ENCODE measurements around the gene MSX1.
"Not testable (repeated sequence)": the region's sequence is repeated elsewhere in the genome, so short reads cannot be mapped to it uniquely, and the experiment has no call there.

MSX1 gene

DNA sequence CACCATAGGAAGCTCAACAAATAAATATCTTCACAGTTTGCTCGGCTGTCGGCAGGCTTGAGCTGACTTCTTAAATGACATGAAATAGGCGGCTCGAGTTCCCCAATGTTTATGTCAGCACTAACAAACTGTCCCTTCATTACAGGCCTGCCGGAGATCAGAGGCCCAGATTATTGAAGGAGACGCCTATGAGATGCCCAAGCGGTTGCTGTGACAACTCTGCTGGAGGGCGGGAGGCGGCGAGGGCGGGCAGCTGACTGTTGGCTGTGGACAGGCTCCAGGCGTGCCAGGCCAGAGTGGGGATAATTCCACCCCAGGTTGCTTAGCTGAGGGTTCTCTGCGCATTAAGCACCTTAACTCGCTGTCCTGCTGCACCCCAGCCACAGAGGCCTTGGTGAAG, 39.2 kb upstream of the MSX1 start:
- in situ Hi-C loops (cut with HindIII; ENCODE audit: low sequenced_read_pairs) = no loop called here
- no peak for DNase-seq (ENCODE audit: low read depth, low spot score)
- H3K4me3 ChIP-seq (ENCODE audit: low read depth, low read length) = no peak overlapping the region
- TF ChIP-seq, protein P1, sequence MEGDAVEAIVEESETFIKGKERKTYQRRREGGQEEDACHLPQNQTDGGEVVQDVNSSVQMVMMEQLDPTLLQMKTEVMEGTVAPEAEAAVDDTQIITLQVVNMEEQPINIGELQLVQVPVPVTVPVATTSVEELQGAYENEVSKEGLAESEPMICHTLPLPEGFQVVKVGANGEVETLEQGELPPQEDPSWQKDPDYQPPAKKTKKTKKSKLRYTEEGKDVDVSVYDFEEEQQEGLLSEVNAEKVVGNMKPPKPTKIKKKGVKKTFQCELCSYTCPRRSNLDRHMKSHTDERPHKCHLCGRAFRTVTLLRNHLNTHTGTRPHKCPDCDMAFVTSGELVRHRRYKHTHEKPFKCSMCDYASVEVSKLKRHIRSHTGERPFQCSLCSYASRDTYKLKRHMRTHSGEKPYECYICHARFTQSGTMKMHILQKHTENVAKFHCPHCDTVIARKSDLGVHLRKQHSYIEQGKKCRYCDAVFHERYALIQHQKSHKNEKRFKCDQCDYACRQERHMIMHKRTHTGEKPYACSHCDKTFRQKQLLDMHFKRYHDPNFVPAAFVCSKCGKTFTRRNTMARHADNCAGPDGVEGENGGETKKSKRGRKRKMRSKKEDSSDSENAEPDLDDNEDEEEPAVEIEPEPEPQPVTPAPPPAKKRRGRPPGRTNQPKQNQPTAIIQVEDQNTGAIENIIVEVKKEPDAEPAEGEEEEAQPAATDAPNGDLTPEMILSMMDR (IDR thresholded peaks at IDR 0.05; ENCODE audit: low read depth, low read length) = no peak

DNA sequence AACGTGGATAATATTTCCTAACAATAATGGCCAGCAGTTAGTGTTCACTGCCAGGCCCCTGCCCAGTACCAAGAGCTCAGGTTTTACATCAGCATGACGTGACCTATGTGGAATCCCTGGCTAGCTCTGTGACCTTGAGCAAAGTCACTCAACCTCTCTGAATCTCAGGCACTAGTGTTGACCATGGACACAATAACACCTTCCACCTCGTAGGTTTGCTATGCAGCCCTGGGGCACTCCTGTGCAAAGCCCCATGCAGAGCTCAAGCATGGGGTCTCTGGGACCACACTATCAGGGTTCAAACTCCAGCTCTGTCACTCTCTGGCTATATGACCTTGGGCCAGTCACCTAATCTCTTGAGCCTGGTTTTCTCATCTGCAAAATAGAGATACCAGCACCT, 38.7 kb upstream of the MSX1 start:
- in situ Hi-C loops (cut with HindIII; ENCODE audit: low sequenced_read_pairs) = no loop called here
- TF ChIP-seq, protein P1 (IDR thresholded peaks at IDR 0.05; ENCODE audit: low read depth, low read length) = no peak
- H3K4me3 ChIP-seq (ENCODE audit: low read depth, low read length) = no peak overlapping the region
- DNase-seq (ENCODE audit: low read depth, low spot score) = no peak

DNA sequence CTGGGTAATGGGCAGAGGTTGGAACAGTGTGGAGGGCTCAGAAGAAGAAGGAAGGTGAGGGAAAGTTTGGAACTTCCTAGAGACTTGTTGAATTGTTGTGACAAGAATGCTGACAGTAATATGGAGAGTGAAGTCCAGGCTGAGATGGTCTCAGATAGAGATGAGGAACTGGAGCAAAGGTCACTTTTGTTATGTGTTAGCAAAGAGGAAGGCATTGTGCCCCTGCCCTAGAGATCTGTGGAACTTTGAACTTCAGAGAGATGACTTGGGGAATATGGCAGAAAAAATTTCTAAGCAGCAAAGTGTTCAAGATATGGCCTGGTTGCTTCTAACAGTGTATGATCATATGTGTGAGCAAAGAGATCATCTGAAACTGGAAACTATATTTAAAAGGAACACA, 37.9 kb upstream of the MSX1 start:
- no peak overlapping the region for H3K4me3 ChIP-seq (ENCODE audit: low read depth, low read length)
- TF ChIP-seq, protein P1 (IDR thresholded peaks at IDR 0.05; ENCODE audit: low read depth, low read length) = no peak
- no peak for DNase-seq (ENCODE audit: low read depth, low spot score)
- in situ Hi-C loops (cut with HindIII; ENCODE audit: low sequenced_read_pairs) = no loop called here

DNA sequence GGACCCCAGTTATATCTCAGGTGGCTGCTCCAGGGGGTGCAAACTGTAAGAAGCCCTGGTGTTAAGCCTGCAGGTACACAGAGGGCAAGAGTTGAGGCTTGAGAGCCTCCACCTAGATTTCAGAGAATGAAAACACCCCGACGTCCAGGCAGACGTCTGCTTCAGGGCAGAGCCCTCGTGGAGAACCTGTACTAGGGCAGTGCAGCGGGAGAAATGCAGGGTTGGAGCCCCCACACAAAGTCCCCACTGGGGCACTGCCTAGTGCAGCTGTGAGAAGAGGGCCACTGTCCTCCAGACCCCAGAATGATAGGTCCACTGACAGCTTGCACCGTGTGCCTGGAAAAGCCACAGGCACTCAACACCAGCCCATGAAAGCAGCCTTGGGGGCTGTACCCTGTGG, 37.2 kb upstream of the MSX1 start:
- H3K4me3 ChIP-seq (ENCODE audit: low read depth, low read length); in situ Hi-C loops (cut with HindIII; ENCODE audit: low sequenced_read_pairs); DNase-seq (ENCODE audit: low read depth, low spot score): not testable (repeated sequence)

DNA sequence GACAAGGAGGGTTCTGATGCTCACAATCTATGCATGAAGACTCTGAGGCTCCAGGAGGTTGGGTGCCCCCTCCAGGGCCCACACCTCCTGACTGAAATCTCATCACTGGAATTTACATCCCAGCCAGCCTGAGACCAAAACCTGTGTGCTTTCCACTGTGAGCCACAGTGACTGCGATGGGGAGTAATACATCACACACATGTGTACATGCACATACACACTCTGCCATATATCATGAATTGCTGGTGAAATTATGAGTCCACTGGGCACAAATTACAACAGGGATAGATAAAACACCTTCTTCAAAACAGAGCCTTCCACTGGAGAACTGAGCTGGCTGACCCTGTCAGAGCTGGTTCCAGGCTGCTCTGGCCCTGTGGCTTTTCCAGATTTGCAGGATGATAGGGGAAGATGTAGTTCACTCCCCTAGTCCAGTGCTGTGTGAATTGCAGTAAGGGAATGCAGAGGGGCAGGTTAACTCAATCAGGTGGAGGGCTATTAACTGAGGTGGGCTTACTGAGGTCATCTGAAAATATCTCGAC, 35.8 kb upstream of the MSX1 start:
- in situ Hi-C loops (cut with HindIII; ENCODE audit: low sequenced_read_pairs) = no loop called here
- no peak overlapping the region for H3K4me3 ChIP-seq (ENCODE audit: low read depth, low read length)
- TF ChIP-seq, protein P1 (IDR thresholded peaks at IDR 0.05; ENCODE audit: low read depth, low read length) = no peak
- DNase-seq (ENCODE audit: low read depth, low spot score) = no peak

DNA sequence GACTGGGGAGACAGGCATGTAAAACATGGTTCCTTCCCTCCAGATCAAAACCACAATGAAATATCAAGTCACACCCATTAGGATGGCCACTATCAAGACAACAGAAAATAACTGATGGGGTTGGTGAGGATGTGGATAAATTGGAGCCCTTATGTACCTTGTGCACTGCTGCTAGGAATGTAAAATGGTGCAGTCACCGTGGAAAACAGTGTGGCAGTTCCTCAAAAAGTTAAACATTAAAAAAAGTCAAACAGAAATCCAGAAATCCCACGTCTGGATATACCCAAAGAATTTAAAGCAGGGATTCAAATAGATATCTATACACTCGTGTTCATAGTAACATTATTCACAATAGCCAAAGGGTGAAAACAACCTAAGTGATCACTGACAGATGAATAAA, 35.2 kb upstream of the MSX1 start:
- in situ Hi-C loops (cut with HindIII; ENCODE audit: low sequenced_read_pairs) = no loop called here
- TF ChIP-seq, protein P1 (IDR thresholded peaks at IDR 0.05; ENCODE audit: low read depth, low read length) = no peak
- H3K4me3 ChIP-seq (ENCODE audit: low read depth, low read length) = no peak overlapping the region
- no peak for DNase-seq (ENCODE audit: low read depth, low spot score)

DNA sequence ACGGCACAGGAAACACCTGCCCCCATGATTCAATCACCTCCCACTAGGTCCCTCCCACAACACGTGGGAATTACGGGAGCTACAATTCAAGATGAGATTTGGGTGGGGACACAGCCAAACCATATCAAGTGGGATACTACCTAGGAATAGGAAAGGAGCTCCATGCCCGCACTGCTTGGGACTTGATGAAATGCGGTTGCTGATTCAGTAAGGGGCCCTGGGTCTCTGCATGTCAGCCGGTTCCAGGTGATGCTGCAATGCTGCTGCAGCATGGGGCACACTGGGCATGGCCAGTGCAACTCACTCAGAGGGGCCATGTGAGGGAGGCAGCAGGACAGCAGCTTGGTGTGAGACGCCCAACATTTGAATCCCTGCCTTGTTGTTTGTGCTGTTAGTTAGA, 34.0 kb upstream of the MSX1 start:
- in situ Hi-C loops (cut with HindIII; ENCODE audit: low sequenced_read_pairs) = no loop called here
- H3K4me3 ChIP-seq (ENCODE audit: low read depth, low read length) = no peak overlapping the region
- TF ChIP-seq, protein P1 (IDR thresholded peaks at IDR 0.05; ENCODE audit: low read depth, low read length) = no peak
- no peak for DNase-seq (ENCODE audit: low read depth, low spot score)
